Activated CD8-positive, alpha-beta memory T cell treated with anti-CD3 and anti-CD28 coated beads for 4 hours (primary cell): ENCODE data around the gene ADAMTS15.

Experiments
- DNase-seq, 2 donors: peaks; one replicate each; pipeline ENCODE4 v3.0.0-alpha.2; 2020; ENCODE audit warnings: low read depth in 2 of 2

Gene ADAMTS15

GRCh38 chr11:130462101-130462885 is 13.8 kb downstream of the ADAMTS15 start:
- DNase-seq: no peak

- DNase-seq: no peak
Observed at GRCh38 chr11:130462931-130463330, 14.5 kb downstream of the ADAMTS15 start.

- DNase-seq: no peak
Observed at GRCh38 chr11:130464291-130464812, 15.9 kb downstream of the ADAMTS15 start.

GRCh38 chr11:130465263-130465662 is 16.8 kb downstream of the ADAMTS15 start:
- DNase-seq: no peak

GRCh38 chr11:130467116-130467900 is 18.9 kb downstream of the ADAMTS15 start:
- DNase-seq: no peak

- no peak for DNase-seq
Observed at GRCh38 chr11:130469181-130469580, 20.7 kb downstream of the ADAMTS15 start.

GRCh38 chr11:130470832-130471706 is 22.6 kb downstream of the ADAMTS15 start:
- DNase-seq: no peak

GRCh38 chr11:130471731-130472433 is 23.4 kb downstream of the ADAMTS15 start:
- no peak for DNase-seq

- no peak for DNase-seq
Observed at GRCh38 chr11:130472434-130472961, 24.1 kb downstream of the ADAMTS15 start.

- DNase-seq: no peak
Observed at GRCh38 chr11:130473056-130473794, 24.8 kb downstream of the ADAMTS15 start.

- no peak for DNase-seq
Observed at GRCh38 chr11:130473795-130474377, 25.4 kb downstream of the ADAMTS15 start.

- DNase-seq: no peak
Observed at GRCh38 chr11:130474637-130475400, 26.4 kb downstream of the ADAMTS15 start.

- DNase-seq: no peak
Observed at GRCh38 chr11:130475426-130476053, 27.1 kb downstream of the ADAMTS15 start.

- DNase-seq: no peak
Observed at GRCh38 chr11:130476200-130476921, 27.9 kb downstream of the ADAMTS15 start.

- no peak for DNase-seq
Observed at GRCh38 chr11:130476922-130477491, 28.6 kb downstream of the ADAMTS15 start.

GRCh38 chr11:130477586-130478203 is 29.2 kb downstream of the ADAMTS15 start:
- no peak for DNase-seq

GRCh38 chr11:130478204-130478701 is 29.8 kb downstream of the ADAMTS15 start:
- no peak for DNase-seq
